GM03348 (cell line): Measurements from ENCODE around the gene FKBP11.

Experiments
- DNase-seq: peaks from one replicate; pipeline ENCODE4 v3.0.0; 2012; ENCODE audit warnings: low spot score

FKBP11 gene

GRCh38 chr12:48925304-48926011 is at the start of gene FKBP11:
Gene FKBP11, minus strand, starts transcription at chr12:48925492. Its CDS starts 64 bp downstream, at chr12:48925428.
- peak; percentile 92 for DNase-seq

GRCh38 chr12:48973941-48974673 is 48.8 kb upstream of the FKBP11 start:
- peak; percentile 77 for DNase-seq

- DNase-seq: peak; percentile 71
Observed at GRCh38 chr12:48973531-48973930, 48.2 kb upstream of the FKBP11 start.

- DNase-seq: no peak
Observed at GRCh38 chr12:48972952-48973483, 47.7 kb upstream of the FKBP11 start.

- DNase-seq: no peak
Observed at GRCh38 chr12:48972213-48972951, 47.1 kb upstream of the FKBP11 start.

GRCh38 chr12:48970702-48971334 is 45.5 kb upstream of the FKBP11 start:
- no peak for DNase-seq

- no peak for DNase-seq
Observed at GRCh38 chr12:48969833-48970701, 44.8 kb upstream of the FKBP11 start.

- DNase-seq: no peak
Observed at GRCh38 chr12:48969160-48969771, 44.0 kb upstream of the FKBP11 start.

GRCh38 chr12:48968467-48968866 is 43.2 kb upstream of the FKBP11 start:
- no peak for DNase-seq

- no peak for DNase-seq
Observed at GRCh38 chr12:48967991-48968390, 42.7 kb upstream of the FKBP11 start.

- DNase-seq: no peak
Observed at GRCh38 chr12:48966177-48966895, 41.0 kb upstream of the FKBP11 start.

- DNase-seq: no peak
Observed at GRCh38 chr12:48965298-48965838, 40.1 kb upstream of the FKBP11 start.

- DNase-seq: no peak
Observed at GRCh38 chr12:48961801-48962200, 36.5 kb upstream of the FKBP11 start.

GRCh38 chr12:48961331-48961730 is 36.0 kb upstream of the FKBP11 start:
- no peak for DNase-seq

GRCh38 chr12:48960834-48961233 is 35.5 kb upstream of the FKBP11 start:
- no peak for DNase-seq

- no peak for DNase-seq
Observed at GRCh38 chr12:48958049-48958388, 32.7 kb upstream of the FKBP11 start.

- DNase-seq: peak; percentile 98
Observed at GRCh38 chr12:48957141-48958048, 32.1 kb upstream of the FKBP11 start, which contains the start of gene ARF3. Gene ARF3, minus strand, starts transcription at chr12:48957487. Its CDS starts 16,392 bp downstream, at chr12:48941095.
